ENCODE data around the gene TH. TPM values are rescaled to one million over a fixed set of nuclear protein-coding genes. Genes with fewer than 3 reads are reported as not detected.

The TH gene
- total and polyA plus RNA-seq, 10 donors: 0.13 to 1.0 (median 0.27) TPM; not detected in 6

DNA sequence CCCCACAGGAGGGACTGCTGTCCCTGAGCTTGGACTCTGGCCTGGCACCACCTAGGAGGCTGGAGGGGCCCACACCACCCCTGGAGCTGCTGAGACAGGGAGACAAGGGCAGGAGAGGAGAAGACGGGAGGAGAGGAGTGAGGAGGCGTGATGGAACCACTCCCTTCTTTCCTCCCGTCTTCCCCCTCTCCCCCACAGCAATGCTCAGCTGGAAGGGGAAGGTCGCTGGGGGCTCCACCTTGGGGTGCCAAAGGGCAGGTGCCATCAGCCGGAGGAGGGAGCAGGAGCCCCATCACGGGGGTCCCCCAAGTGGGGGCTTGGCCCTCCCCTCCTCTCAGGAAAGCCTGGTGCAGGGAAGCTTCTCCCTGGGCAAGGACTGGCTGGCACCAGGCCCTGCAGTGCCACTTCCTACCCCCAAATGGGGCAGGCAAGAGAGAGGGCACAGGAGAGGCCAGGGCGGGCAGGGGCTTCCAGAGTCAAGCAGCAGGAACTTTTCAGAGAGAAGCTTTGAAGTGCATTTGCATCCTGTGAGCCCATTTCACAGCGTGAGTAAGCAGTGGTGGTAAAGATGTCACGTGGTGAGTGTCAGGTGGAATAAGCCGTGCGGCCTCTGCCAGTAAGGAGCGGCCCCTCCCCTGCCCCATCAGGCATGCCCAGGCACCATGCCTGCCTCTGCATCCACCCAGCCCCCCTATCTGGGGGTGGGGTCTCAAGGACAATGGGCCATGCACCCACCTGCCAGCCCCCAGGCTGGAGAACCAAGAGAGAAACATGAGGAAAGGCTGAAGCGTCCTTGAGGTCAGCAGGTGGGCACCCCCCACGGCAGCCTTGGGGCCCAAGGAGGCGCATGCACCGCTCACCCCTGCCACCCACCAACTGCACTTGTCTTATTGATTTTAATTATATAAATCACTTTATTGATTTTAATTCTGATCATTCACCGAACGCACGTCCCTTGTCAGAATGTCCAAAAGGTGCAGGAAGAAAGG, 37.3 kb downstream of the TH start:
- 73 to 84% (median 76%) methylated on average over 17 to 19 of the region's 19 CpGs for WGBS, 5 donors
- Histone ChIP-seq H3K27me3 (replicated peaks in 1 of 7) (peaks cover 2 to 76% (median 57%) of the 10 kb centered on the region in 7 donors), H3K36me3 (no peaks in the 10 kb centered on the region), H3K4me1 (peaks cover 0 to 26% (median 15%) of the 10 kb centered on the region in 6 donors), H3K27ac (no peak overlapping the region), H3K4me3 (no peak overlapping the region), H3K9me3 (no peaks in the 10 kb centered on the region)
- TF ChIP-seq POLR2A (IDR thresholded peaks at IDR 0.05): no peak
- no peak for TF ChIP-seq POLR2AphosphoS5 (IDR thresholded peaks at IDR 0.05)
- TF ChIP-seq, protein P1, sequence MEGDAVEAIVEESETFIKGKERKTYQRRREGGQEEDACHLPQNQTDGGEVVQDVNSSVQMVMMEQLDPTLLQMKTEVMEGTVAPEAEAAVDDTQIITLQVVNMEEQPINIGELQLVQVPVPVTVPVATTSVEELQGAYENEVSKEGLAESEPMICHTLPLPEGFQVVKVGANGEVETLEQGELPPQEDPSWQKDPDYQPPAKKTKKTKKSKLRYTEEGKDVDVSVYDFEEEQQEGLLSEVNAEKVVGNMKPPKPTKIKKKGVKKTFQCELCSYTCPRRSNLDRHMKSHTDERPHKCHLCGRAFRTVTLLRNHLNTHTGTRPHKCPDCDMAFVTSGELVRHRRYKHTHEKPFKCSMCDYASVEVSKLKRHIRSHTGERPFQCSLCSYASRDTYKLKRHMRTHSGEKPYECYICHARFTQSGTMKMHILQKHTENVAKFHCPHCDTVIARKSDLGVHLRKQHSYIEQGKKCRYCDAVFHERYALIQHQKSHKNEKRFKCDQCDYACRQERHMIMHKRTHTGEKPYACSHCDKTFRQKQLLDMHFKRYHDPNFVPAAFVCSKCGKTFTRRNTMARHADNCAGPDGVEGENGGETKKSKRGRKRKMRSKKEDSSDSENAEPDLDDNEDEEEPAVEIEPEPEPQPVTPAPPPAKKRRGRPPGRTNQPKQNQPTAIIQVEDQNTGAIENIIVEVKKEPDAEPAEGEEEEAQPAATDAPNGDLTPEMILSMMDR (IDR thresholded peaks at IDR 0.05 in 8 of 11, conservative IDR thresholded peaks at IDR 0.05 in 3 of 11): no peak
- DNase-seq: no peak
- intact Hi-C loops (cut with DNase I; ENCODE audit: low total_unique reads): no loop called here

DNA sequence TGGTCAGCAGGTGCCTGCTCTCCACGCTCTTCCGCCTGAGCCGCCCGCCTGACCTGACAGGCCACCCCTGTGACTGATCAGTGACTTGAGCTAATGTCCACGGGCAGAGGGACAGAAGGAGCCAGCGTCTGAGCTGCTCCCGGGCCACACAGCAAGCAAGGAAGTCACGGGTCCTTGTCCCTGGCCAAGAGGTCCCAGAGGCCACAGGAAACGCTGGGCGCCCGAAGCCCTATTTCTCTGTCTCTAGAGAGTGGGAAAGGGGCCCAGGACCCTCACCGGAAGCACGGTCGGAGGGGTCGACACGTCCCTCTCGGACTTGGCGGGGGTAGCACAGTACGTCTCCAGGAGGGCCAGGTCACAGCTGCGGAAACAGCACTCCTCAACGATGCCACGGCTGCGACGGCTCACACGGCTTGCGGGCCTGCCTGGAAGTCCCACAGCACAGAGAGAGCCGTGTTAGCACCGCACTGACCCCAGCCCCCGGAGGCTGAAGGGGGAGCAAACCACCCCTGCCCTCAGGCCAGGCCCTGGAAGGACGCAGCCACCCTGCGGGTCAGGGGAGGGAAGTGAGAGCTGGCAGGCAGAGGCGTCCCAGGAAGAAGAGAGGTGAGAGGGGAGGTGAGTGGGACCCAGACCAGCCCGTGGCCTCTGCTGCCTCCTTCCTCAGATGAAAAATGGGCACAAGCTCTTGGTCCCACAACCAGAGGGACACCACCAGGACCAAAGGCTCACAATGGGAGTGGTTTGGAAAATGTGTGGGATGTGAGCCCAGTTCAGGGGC, 38.2 kb downstream of the TH start:
- intact Hi-C loops (cut with DNase I; ENCODE audit: low total_unique reads): no loop called here
- no peak for TF ChIP-seq POLR2AphosphoS5 (IDR thresholded peaks at IDR 0.05)
- TF ChIP-seq, protein P1 (IDR thresholded peaks at IDR 0.05 in 8 of 11, conservative IDR thresholded peaks at IDR 0.05 in 3 of 11): no peak
- TF ChIP-seq POLR2A (IDR thresholded peaks at IDR 0.05): no peak
- no peak for DNase-seq
- H3K27ac ChIP-seq: no peak overlapping the region
- H3K27me3 ChIP-seq (replicated peaks in 1 of 7): peaks cover 2 to 71% (median 48%) of the 10 kb centered on the region in 7 donors
- H3K4me3 ChIP-seq: no peak overlapping the region
- peaks cover 0 to 19% (median 8%) of the 10 kb centered on the region in 6 donors for H3K4me1 ChIP-seq
- H3K9me3 ChIP-seq: no peaks in the 10 kb centered on the region
- no peaks in the 10 kb centered on the region for H3K36me3 ChIP-seq
- WGBS, 5 donors: 51 to 69% (median 61%) methylated on average over 18 to 33 of the region's 33 CpGs

DNA sequence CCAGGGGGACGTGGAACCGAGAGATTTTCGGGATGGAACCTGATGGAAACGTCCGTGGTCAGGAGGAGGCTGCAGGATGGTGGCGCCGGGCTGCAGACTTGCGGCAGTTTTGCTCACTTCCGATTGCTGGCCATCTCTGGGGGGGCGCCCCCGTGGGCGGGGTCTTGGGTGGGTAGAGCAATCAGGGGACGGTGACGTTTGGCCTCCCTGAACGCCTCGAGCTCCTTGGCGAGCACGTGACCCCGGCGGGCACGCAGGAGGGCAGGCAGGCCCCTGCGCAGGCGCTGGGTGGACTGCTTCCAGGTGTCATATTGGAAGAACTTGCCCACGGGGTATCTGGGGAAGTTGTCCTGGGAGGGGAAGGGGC, 38.8 kb downstream of the TH start:
- no peaks in the 10 kb centered on the region for H3K36me3 ChIP-seq
- H3K27me3 ChIP-seq (replicated peaks in 1 of 7): peaks cover 2 to 69% (median 47%) of the 10 kb centered on the region in 7 donors
- no peak overlapping the region for H3K27ac ChIP-seq
- no peaks in the 10 kb centered on the region for H3K9me3 ChIP-seq
- H3K4me3 ChIP-seq: no peak overlapping the region
- 53 to 71% (median 59%) methylated on average over 22 to 24 of the region's 24 CpGs for WGBS, 5 donors
- no peak for DNase-seq
- peaks cover 0 to 13% (median 7%) of the 10 kb centered on the region in 6 donors for H3K4me1 ChIP-seq
- TF ChIP-seq POLR2AphosphoS5 (IDR thresholded peaks at IDR 0.05): no peak
- intact Hi-C loops (cut with DNase I; ENCODE audit: low total_unique reads): no loop called here

DNA sequence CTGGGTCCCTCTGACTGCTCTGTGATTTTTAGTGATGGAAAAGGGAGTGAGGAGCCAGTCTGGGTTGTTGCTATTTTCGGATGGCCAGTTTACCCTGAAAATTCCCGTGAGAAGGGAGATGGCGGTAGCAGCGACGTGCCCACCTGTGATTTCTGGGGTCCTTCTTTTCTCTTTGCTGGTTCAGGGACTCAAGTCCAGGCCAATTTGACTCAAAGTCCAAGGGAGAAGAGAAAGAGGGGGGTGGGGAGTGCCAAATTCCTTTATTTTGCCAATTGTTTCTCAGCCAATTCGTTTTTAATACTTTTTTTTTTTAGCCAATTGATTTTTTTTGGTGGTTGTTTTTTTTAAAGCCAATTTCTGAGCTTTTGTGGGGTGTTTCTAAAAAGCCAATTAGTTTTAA, 39.4 kb downstream of the TH start:
- TF ChIP-seq, protein P1 (IDR thresholded peaks at IDR 0.05 in 8 of 11, conservative IDR thresholded peaks at IDR 0.05 in 3 of 11): no peak
- TF ChIP-seq POLR2AphosphoS5 (IDR thresholded peaks at IDR 0.05) (no peak), POLR2A (IDR thresholded peaks at IDR 0.05) (no peak)
- H3K27ac ChIP-seq: no peak overlapping the region
- H3K4me1 ChIP-seq: peaks cover 0 to 7% (median 1%) of the 10 kb centered on the region in 6 donors
- DNase-seq: no peak
- intact Hi-C loops (cut with DNase I; ENCODE audit: low total_unique reads): no loop called here
- H3K4me3 ChIP-seq: no peak overlapping the region
- no peaks in the 10 kb centered on the region for H3K9me3 ChIP-seq
- H3K36me3 ChIP-seq: no peaks in the 10 kb centered on the region
- 73 to 82% (median 77%) methylated on average over 6 of the region's 6 CpGs for WGBS, 5 donors
- peaks cover 0 to 67% (median 41%) of the 10 kb centered on the region in 7 donors for H3K27me3 ChIP-seq (replicated peaks in 1 of 7)

Data from spleen (tissue), 11 donors.